GM13977 (cell line): ENCODE data around the gene NPS.

Source experiments
- DNase-seq: peaks from one replicate; pipeline ENCODE4 v3.0.0; 2012; ENCODE audit warnings: low spot score
- CTCF ChIP-seq: IDR thresholded peaks from 2 replicates; pipeline ENCODE4 v1.5.1; 2012; ENCODE audit warnings: mild to moderate bottlenecking, control low read depth; ENCODE audit not compliant: insufficient read depth; ENCODE audit errors: extremely low read depth, missing control alignments
- in situ Hi-C: fragments of 300-500 bp; cut with MboI; formaldehyde crosslinking; loops from one replicate; pipeline ENCODE4 v1.12.0; 2022; ENCODE audit warnings: low sequenced_read_pairs, low pct_unique_long_range_greater_than_20kb, mixed read lengths, inconsistent platforms; ENCODE audit not compliant: unreplicated experiment

Gene NPS

GRCh38 chr10:127576051-127576450 is 26.9 kb downstream of the NPS start:
- in situ Hi-C loops, result no loop called here
- DNase-seq, result no peak
- no peak for TF ChIP-seq CTCF

GRCh38 chr10:127576740-127577161 is 27.6 kb downstream of the NPS start:
- no peak for TF ChIP-seq CTCF
- DNase-seq, result no peak
- in situ Hi-C loops, result no loop called here

GRCh38 chr10:127577376-127578258 is 28.5 kb downstream of the NPS start:
- DNase-seq, result no peak
- in situ Hi-C loops, result no loop called here
- TF ChIP-seq CTCF, result no peak

GRCh38 chr10:127578259-127578960 is 29.3 kb downstream of the NPS start:
- in situ Hi-C loops, result no loop called here
- no peak for TF ChIP-seq CTCF
- no peak for DNase-seq

GRCh38 chr10:127578961-127579305 is 29.8 kb downstream of the NPS start:
- in situ Hi-C loops, result no loop called here
- TF ChIP-seq CTCF, result no peak
- DNase-seq, result no peak

- DNase-seq, result no peak
- no peak for TF ChIP-seq CTCF
- in situ Hi-C loops, result no loop called here
Measured at GRCh38 chr10:127579640-127580039, 30.5 kb downstream of the NPS start.
